HG02623 (cell line): ENCODE data around the gene CRYAA.
"Not testable (repeated sequence)": the region's sequence is repeated elsewhere in the genome, so short reads cannot be mapped to it uniquely, and the experiment has no call there.

Experiments used
- ATAC-seq: cut with Tn5 transposase; IDR thresholded peaks from one replicate; pipeline ENCODE4 v1.9.1; 2021; ENCODE audit warnings: moderate library complexity; ENCODE audit not compliant: unreplicated experiment

CRYAA gene, protein sequence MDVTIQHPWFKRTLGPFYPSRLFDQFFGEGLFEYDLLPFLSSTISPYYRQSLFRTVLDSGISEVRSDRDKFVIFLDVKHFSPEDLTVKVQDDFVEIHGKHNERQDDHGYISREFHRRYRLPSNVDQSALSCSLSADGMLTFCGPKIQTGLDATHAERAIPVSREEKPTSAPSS

DNA sequence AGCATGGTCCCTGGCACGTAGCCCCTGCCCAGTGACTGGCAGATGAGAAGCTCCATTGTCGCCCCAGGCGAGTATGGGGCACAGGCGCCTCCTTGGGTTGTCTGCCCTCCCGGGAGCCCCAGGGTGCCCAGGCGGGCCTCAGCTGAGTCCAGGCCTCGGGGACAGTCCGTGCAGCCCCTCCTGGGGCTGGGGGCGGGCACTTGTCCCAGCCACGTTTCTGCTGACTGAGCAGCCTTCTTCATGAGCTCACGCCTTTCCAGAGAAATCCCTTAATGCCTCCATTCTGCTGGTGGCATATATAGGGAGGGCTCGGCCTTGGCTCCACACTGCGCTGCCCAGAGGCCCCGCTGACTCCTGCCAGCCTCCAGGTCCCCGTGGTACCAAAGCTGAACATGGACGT, at the start of gene CRYAA:
TSS of gene CRYAA (plus strand) at position 301 of the 400 bp plus-strand sequence. CDS start at position 393, 92 bp downstream.
- ATAC-seq: not testable (repeated sequence)

DNA sequence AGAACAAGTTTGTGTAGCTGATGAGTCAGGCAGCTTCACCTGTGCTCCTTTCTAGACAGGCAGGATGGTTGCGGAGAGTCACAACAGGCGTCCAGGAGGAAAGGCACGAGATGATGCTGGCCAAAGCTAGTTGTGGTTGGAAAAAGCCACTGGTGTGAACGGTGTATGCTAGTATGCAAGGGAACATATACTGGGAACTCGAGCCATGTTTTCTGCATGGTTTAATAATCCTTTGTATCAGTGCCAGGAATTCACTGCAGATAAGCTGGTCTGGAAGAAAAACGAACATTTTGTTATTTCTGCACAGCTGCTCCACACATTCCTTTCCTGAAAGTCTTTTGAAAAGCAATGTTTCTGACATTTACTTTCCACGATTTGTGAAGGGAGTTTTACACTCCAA, 38.7 kb upstream of the CRYAA start:
- not testable (repeated sequence) for ATAC-seq

DNA sequence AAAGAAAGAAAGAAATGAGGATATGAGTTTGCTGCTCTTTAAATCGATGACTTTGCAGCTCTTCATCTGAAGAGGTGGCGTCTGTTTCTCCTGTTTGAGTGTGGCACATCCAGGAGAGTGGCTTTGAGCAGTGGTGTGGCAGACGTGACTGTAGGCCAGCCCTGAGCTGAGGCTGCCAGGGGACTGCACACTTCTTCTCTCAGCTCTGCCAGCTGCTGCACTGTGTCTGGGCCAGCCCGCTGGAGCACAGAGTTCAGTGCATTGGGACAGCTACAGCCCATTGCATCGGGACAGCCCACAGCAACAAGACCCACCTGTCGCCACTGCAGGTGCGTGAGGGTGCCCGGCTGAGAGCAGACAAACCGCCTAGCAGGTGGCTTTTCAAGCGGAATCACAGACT, 34.3 kb upstream of the CRYAA start:
- ATAC-seq: not testable (repeated sequence)

DNA sequence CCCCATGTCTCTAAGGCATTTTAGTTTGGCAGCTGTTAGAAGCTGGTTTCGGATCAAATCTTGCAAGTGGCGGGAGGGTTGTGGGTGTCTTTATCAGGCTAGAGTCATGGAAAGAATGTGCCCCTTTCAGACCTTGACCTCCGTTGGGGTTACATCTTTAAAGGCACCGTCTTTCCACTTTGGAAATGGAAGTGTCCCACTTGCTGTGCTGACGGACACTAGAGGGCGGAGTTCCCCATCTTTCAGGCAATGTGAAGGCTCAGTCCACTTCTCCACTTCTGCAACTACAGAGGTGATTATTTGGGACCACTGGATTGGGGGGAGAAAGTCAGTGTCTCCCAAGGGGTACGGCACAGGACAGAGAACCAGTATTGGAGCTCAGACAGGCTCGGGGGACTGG, 29.9 kb upstream of the CRYAA start:
- ATAC-seq: not testable (repeated sequence)

DNA sequence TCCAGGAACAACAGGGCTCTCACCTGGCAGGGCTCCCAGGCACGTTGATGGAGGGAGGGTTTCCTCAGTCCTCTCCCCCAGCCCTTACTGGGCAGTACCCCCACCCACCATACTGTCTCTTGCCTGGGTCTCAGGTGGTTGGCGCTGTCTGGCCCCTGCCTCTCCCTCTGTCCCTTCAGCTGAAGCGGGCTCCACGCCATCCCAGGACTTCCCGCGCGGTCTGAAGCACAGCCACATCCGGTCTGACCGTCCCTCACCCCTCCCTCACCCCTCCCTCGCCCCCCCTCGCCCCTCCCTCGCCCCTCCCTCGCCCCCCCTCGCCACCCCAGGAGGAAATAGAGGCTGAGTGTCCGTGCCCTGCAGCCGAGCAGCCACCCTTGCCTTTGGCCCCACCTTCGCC, 27.4 kb upstream of the CRYAA start:
- ATAC-seq: not testable (repeated sequence)

DNA sequence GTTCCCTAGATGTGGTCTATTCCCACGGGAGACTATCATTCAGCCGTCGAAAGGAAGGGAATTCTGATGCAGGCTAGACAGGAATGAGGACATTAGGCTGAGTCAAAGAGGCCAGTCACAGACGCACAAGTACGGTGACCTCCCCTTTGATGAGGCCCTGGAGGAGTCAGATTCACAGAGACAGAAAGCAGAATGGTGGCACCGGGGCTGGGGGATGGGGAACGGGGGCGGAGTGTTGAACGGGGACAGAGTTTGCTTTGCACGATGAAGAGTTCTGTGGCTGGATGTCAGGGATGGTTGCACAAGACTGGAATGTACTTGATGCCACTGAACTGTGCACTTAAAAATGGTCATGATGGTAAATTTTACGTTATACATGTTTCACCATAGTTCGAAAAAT, 22.2 kb upstream of the CRYAA start:
- ATAC-seq: not testable (repeated sequence)

DNA sequence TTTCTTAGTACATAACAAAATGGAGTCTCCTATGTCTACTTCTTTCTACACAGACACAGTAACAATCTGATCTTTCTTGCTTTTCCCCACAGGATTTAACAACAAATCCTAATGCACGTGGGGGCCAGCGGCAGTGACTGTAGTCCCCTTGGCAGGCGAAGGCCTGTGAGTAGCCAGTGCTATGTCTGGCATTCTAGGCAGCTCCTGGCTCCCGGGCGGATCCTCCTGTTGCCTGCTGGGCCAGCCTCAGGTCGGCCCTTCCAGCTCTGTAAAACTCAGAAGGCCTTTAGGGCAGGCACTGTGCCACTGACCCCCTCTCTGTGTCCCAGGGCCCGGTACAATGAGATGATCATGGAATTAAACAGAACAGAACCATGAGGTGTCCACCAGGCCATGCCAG, 20.8 kb upstream of the CRYAA start:
- ATAC-seq: not testable (repeated sequence)

DNA sequence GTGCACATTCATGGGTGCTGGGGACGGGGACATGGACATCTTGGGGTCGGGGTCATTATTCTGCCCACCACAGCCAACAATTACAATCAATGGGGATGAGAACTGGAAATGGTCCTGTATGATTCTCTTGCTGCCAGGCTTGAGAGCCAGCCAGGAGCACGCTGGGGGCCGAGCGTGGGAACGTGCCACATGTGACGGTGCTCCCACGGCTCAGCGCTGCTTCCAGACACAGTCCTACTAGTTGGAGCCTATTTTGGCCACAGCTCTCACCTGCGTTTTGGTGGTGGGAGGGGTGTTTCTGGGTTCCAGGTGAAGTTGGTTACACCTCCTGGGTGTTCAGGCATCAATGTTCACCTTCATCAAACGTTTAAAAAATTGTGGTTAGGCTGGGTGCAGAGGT, 19.5 kb upstream of the CRYAA start:
- ATAC-seq: not testable (repeated sequence)

DNA sequence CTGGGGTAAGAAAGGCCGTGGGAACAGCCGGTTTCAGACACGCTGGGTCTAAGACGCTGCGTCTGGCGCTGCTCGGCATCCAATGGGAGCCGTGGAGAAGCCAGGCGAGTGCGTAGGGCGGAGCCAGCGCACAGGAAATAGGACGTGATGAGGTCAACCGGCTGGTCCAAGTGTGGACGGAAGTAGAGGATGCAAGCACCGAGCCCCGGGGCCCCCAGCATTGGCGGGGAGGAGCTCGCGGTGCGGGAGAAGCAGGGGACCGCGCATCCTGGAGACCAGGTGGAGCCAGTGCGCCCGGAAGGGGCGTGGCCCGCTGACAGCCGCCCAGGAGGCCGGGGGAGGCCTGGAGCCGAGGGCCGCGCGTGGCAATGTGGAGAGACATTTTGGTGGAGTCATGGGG, 15.2 kb upstream of the CRYAA start:
- not testable (repeated sequence) for ATAC-seq

DNA sequence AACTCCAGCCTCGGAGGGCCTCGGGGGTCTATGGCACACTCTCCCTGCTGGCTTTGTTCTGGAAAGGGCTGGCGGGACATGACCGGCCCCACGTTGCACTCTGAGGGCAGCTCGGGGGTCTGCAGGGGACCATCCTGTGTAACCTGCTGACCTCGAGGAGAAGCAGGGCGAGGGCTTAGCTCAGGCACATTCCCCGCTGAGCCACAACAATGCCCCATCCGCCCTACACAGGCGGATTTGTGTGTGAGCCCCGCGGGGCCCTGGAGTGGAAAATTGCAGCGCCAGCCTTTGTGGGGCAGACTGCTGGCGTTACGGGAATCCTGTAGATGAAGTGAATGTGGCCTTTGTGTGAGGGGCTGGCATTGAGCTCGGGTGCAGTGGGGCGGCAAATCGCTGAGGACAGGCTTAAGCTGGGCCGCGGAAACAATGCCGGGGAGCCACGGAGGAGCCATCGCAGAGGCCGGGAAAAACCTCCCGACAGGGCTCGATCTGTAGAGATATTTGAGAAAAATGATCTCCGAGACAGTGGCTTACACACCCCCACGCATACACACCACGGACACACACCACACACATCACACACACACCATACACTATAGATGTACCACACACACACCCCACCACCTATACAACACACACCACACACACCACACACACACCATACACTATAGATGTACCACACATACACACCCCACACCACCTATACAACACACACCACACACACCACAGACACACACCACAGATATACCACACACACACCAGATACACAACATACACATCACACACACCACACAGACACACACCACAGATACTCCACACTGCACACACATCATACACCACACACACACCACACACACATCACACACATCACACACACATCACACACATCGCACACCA, 9.3 kb upstream of the CRYAA start:
- not testable (repeated sequence) for ATAC-seq

DNA sequence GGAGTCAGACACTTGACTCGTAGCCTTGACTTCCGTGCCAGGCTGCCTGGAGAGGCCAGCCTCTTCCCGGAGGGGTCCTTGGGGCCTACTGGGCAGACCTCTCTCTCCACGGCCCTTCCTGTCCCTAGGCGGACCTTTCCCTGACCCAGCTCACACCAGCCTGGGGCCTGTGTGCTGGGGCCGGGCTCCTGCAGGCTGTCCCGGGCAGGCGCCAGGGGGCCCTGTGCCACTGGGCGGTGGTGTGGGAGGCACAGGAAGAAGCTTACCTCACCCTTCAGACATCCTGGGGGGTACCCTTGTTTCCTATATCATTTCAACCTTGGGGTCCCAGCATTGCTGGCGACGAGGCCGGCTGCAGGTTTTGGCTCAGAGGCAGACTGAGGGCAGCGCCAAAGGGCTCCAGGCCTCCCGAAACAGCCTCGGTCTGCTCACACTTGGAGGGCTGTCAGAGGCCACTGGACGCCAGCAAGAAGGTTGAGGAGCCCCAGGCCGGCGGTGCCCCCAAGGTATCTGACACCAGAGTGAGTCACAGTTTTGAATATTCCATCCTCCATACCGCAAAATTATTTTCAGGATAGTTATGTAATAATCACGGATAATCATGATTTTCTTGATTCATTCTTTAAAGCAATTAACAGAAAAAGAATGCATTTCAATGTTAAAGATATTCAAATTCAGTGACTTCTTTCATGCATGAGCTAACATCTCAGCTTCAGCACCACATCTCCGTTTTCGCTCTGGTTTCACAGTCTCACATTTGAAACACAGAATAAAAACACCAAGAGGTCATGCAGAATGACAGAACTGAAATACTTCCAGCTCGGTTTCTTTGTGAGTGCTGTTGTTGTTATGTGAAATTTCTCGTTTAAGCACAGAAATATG, 6.7 kb upstream of the CRYAA start:
- not testable (repeated sequence) for ATAC-seq

DNA sequence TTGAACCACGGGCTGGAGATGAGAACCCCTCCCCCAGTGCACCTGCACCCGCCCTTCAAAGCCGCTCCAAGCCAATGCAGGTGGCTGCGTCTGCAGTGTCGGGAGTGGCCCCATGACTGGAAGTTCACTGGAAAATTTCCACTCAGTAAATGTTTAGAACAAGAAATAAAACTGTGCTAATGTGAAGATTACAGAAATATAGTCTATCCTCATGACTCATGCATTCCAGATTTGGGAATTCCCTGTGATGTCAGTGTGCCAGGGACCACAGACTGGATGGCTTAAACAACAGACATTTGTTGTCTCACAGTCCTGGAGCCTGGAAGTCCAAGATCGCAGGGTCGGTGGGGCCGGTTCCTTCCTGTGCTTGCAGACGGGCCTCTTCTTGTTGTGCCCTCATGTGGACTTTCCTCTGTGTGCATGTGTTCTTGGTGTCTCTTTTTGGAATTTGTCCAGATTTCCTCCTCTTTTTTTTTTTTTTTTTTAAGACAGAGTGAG, 6.1 kb upstream of the CRYAA start:
- ATAC-seq: not testable (repeated sequence)

DNA sequence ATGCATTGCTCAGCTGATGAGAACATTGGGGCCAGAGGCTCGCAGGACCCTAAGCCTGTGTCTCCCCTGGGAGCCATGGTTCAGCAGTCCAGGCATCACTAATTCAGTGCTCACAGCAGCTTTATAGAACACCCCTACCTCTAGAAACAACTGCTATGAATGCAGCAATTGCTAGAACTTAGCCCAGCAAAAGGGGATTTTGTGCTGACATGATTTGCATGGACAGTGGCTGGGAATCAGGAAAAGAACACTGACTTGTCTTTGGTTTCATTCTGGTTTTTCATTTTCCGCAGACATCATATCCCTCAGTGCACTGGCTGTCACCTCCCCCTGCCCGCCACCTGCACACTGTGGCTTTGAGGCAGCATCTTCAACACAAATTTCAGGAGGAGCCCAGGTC, 4.0 kb upstream of the CRYAA start:
- not testable (repeated sequence) for ATAC-seq

DNA sequence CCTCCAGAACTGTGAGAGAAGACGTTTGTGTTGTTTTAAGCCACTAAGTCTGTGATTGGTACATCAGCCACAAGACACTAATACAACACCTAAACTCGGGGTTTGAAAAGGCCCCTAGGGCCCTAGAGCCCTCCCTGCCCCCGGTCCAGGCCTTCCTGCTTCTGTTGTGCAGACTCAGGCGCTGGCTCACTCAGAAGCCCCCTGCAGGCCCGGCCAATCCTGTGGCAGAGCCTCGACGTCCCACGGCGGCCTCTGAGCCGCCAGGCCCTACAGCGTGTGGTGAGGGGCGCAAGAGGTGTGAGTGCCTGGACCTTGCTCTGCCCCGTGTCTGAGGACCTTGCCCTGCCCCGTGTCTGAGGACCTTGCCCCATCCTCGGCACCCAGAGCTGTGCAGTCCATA, 3.1 kb upstream of the CRYAA start:
- not testable (repeated sequence) for ATAC-seq

DNA sequence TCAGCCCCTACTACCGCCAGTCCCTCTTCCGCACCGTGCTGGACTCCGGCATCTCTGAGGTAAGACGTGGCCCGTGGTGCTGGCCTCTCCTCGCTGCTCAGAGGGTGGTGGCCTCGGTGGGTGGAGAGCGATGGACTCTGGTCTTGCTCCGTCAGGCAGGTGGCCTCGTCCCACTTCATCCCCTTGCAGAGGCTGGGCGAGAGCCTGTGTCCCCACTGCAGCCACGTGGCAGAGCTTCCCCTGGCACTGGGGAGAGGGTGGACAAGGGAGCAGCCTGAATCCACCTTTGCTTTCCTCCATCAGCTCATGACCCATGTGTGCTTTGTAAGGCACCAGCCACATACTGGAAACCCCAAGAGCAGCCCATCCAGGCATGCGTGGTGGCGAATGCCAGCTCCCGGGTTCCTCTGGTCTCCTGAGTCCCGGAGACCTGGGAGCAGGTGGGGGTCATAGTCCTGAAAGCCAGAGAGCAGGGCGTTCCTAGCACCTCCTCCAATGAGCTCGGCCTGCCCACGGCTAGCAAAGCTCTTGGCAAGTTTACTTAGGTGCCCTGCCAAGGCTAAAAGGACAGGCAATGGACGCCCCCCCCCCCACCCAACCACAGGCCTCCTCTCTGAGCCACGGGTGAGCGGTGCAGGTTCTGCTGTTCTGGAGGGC, 550 bp downstream of the CRYAA start:
- not testable (repeated sequence) for ATAC-seq

DNA sequence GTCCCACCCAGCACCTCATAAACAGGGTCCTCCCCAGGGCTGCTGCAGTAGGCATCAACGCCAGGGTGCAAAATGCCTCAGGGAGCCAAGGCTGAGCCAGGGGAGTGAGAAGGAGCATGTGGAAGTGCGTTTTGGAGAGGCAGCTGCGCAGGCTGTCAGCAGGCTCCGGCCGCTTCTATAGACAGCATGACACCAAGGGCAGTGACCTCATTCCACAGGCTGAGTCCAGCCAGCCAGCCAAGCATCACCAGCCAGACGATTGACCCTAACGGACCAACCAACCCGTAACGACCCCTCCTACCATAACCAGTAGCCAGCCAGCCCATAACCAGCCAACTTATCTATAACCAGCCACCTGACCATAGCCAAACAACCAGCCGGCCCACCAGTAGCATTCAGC, 1.1 kb downstream of the CRYAA start:
- ATAC-seq: not testable (repeated sequence)

DNA sequence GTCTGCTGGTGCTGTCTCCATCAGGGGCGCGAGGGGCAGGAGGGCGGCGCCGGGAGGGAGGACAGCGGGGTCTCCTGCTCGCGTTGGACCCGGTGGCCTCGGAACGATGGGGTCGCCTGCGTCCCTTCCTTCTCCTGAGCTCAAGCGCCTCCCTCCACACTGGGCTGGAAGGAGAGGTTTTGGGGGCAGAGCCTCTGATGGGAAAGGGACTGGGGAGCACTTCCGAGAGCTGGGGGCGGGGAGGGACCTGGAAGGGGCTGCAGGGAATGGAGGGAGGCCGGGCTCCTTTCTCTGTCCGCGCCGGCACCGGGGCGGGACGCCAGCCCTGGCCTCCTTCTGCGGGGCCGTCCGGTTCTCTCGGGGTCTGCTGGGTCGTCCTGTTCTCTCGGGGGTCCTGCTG, 4.0 kb downstream of the CRYAA start:
- not testable (repeated sequence) for ATAC-seq

DNA sequence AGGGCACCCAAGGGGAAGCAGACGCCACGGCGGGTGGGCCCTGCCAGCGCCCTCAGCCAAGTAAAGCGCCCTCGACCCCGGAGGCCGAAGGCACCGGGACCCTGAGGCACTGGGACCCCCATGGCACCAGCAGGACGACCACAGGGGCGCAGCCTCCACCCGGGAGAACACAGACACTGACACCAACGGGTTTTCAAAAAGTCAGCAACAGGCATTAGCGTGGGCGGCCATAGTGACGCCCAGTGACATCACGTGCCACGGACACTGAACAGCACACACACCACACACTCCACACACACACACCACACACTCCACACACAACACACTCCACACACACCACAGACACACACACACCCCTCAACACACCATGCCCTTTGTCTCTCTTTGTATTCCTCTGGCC, 4.6 kb downstream of the CRYAA start:
- ATAC-seq: not testable (repeated sequence)

DNA sequence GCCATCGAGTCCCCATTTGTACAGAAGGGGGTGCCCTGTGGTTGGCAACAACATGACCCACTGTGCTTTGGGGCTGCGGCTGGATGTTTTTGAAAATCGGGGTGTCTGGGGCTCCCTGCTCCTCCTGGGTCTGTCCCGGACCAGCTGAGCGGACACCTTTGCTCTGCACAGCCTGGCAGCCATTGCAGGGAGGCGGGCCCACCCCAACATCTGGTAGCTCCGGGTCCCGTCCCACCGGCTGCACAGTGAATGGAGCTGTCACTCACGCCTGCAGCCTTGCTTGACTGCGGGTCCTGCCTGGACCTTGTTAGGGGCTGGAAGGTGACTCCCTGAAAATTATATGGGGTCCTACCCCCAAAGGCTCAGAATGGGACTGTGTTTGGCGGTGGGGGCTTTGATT, 5.1 kb downstream of the CRYAA start:
- not testable (repeated sequence) for ATAC-seq

DNA sequence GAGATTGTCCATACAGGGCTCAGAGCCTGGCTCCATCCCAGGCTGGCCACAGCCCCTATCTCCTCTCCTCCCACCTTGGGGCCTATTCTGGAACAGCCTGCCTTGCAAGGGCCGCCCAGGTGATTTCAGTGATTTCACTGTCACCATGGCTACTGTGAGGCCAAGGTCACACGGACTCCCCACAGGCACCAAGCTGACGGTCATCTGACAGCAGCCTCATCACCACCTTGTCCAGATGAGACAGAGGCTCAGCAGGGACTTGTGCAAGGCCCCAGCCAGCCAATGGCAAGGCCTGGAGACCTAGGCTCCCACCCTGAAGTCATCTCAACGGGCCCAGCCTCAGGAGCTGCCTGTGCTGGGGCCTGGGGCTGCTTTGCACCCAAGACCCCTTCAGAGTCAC, 6.2 kb downstream of the CRYAA start:
- not testable (repeated sequence) for ATAC-seq
